Measurements from ENCODE around the gene ZNF398.
A peak's percentile ranks its signal among the peaks of the same experiment; 100 is the strongest.
"Not testable (repeated sequence)": the region's sequence is repeated elsewhere in the genome, so short reads cannot be mapped to it uniquely, and the experiment has no call there.

Gene ZNF398

GRCh38 chr7:149147072-149147751, at the start of gene ZNF398:
TSS of gene ZNF398 (plus strand) at chr7:149147453. CDS start at chr7:149147743, 290 bp downstream.
- no peak for DNase-seq (ENCODE audit: low read depth)

GRCh38 chr7:149099058-149099457, 48.2 kb upstream of the ZNF398 start:
- DNase-seq (ENCODE audit: low read depth): no peak

- DNase-seq (ENCODE audit: low read depth): no peak
These were observed 46.4 kb upstream of the ZNF398 start for GRCh38 chr7:149100821-149101220.

- DNase-seq (ENCODE audit: low read depth): no peak
These were observed 44.6 kb upstream of the ZNF398 start for GRCh38 chr7:149102666-149103065.

GRCh38 chr7:149103424-149103823, 43.8 kb upstream of the ZNF398 start:
- no peak for DNase-seq (ENCODE audit: low read depth)

- no peak for DNase-seq (ENCODE audit: low read depth)
These were observed 43.0 kb upstream of the ZNF398 start for GRCh38 chr7:149104214-149104613.

GRCh38 chr7:149104749-149105148, 42.5 kb upstream of the ZNF398 start:
- DNase-seq (ENCODE audit: low read depth): no peak

- DNase-seq (ENCODE audit: low read depth): no peak
These were observed 37.3 kb upstream of the ZNF398 start for GRCh38 chr7:149109969-149110368.

- no peak for DNase-seq (ENCODE audit: low read depth)
These were observed 21.9 kb upstream of the ZNF398 start for GRCh38 chr7:149125189-149125862.

- DNase-seq (ENCODE audit: low read depth): peak; percentile 52
These were observed 21.2 kb upstream of the ZNF398 start, which contains the start of gene ZNF425 for GRCh38 chr7:149125863-149126661. TSS of gene ZNF425 (minus strand) at chr7:149126324. CDS start at chr7:149126213, 111 bp downstream.

GRCh38 chr7:149126662-149127266, 20.5 kb upstream of the ZNF398 start:
- no peak for DNase-seq (ENCODE audit: low read depth)

GRCh38 chr7:149130572-149131198, 16.6 kb upstream of the ZNF398 start:
- DNase-seq (ENCODE audit: low read depth): no peak

- no peak for DNase-seq (ENCODE audit: low read depth)
These were observed 14.1 kb upstream of the ZNF398 start for GRCh38 chr7:149133028-149133710.

- no peak for DNase-seq (ENCODE audit: low read depth)
These were observed 11.1 kb upstream of the ZNF398 start for GRCh38 chr7:149136118-149136517.

- no peak for DNase-seq (ENCODE audit: low read depth)
These were observed 6.4 kb upstream of the ZNF398 start for GRCh38 chr7:149140831-149141230.

GRCh38 chr7:149141893-149142292, 5.4 kb upstream of the ZNF398 start:
- DNase-seq (ENCODE audit: low read depth): no peak

GRCh38 chr7:149144436-149144922, 2.8 kb upstream of the ZNF398 start:
- not testable (repeated sequence) for DNase-seq (ENCODE audit: low read depth)

- no peak for DNase-seq (ENCODE audit: low read depth)
These were observed 2.0 kb upstream of the ZNF398 start for GRCh38 chr7:149145031-149145845.

GRCh38 chr7:149147752-149148653, 750 bp downstream of the ZNF398 start:
- no peak for DNase-seq (ENCODE audit: low read depth)
